Measurements from ENCODE around the gene LMX1B.

- no peak for TF ChIP-seq POLR2AphosphoS5 (IDR thresholded peaks at IDR 0.05; ENCODE audit: low read depth, low read length)
- TF ChIP-seq TAF1 (IDR thresholded peaks at IDR 0.05; ENCODE audit: borderline replicate concordance, insufficient read depth, low read length): no peak
- TF ChIP-seq REST (IDR thresholded peaks at IDR 0.05; ENCODE audit: insufficient read depth in 1 of 2, low read depth in 2 of 2, low read length in 2 of 2): no peak
- no peak for TF ChIP-seq SIN3A (IDR thresholded peaks at IDR 0.05; ENCODE audit: borderline replicate concordance, insufficient read depth, low read length)
These were observed 107.2 kb downstream of the LMX1B start for GRCh38 chr9:126720661-126721563.

Data from PFSK-1 (cell line).